ENCODE data around the gene KCNJ9.

DNA sequence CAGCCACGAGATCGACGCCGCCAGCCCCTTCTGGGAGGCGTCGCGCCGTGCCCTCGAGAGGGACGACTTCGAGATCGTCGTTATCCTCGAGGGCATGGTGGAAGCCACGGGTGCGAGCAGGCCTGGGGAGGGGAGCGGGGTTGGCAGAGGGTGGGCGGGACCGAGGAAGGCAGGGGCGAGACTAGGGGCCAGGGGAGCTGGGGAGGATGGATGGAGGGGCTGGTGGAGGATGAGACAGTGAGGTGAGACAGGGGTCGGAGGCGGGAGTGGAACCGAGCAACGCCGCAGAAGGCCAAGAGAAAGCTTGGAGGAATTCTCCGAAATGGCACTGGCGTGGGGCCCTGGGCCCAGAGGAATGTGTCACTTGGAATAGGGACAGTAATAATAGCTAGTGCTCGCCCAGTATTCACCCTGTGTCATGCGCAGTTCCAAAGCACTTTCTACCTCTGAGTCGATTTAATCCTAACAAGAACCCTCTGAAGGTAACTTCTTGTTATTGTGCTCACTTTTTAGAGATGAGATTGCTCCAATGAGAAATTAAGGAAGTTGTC lies 3.5 kb downstream of the KCNJ9 start:
- TF ChIP-seq, protein P1, sequence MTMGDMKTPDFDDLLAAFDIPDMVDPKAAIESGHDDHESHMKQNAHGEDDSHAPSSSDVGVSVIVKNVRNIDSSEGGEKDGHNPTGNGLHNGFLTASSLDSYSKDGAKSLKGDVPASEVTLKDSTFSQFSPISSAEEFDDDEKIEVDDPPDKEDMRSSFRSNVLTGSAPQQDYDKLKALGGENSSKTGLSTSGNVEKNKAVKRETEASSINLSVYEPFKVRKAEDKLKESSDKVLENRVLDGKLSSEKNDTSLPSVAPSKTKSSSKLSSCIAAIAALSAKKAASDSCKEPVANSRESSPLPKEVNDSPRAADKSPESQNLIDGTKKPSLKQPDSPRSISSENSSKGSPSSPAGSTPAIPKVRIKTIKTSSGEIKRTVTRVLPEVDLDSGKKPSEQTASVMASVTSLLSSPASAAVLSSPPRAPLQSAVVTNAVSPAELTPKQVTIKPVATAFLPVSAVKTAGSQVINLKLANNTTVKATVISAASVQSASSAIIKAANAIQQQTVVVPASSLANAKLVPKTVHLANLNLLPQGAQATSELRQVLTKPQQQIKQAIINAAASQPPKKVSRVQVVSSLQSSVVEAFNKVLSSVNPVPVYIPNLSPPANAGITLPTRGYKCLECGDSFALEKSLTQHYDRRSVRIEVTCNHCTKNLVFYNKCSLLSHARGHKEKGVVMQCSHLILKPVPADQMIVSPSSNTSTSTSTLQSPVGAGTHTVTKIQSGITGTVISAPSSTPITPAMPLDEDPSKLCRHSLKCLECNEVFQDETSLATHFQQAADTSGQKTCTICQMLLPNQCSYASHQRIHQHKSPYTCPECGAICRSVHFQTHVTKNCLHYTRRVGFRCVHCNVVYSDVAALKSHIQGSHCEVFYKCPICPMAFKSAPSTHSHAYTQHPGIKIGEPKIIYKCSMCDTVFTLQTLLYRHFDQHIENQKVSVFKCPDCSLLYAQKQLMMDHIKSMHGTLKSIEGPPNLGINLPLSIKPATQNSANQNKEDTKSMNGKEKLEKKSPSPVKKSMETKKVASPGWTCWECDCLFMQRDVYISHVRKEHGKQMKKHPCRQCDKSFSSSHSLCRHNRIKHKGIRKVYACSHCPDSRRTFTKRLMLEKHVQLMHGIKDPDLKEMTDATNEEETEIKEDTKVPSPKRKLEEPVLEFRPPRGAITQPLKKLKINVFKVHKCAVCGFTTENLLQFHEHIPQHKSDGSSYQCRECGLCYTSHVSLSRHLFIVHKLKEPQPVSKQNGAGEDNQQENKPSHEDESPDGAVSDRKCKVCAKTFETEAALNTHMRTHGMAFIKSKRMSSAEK (CRISPR knock-in tag; IDR thresholded peaks at IDR 0.05; ENCODE audit: borderline replicate concordance) = no peak
- TF ChIP-seq, protein P2, sequence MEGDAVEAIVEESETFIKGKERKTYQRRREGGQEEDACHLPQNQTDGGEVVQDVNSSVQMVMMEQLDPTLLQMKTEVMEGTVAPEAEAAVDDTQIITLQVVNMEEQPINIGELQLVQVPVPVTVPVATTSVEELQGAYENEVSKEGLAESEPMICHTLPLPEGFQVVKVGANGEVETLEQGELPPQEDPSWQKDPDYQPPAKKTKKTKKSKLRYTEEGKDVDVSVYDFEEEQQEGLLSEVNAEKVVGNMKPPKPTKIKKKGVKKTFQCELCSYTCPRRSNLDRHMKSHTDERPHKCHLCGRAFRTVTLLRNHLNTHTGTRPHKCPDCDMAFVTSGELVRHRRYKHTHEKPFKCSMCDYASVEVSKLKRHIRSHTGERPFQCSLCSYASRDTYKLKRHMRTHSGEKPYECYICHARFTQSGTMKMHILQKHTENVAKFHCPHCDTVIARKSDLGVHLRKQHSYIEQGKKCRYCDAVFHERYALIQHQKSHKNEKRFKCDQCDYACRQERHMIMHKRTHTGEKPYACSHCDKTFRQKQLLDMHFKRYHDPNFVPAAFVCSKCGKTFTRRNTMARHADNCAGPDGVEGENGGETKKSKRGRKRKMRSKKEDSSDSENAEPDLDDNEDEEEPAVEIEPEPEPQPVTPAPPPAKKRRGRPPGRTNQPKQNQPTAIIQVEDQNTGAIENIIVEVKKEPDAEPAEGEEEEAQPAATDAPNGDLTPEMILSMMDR (IDR thresholded peaks at IDR 0.05) = no peak; the same call in 1 of the 2 replicates
- TF ChIP-seq, protein P3, sequence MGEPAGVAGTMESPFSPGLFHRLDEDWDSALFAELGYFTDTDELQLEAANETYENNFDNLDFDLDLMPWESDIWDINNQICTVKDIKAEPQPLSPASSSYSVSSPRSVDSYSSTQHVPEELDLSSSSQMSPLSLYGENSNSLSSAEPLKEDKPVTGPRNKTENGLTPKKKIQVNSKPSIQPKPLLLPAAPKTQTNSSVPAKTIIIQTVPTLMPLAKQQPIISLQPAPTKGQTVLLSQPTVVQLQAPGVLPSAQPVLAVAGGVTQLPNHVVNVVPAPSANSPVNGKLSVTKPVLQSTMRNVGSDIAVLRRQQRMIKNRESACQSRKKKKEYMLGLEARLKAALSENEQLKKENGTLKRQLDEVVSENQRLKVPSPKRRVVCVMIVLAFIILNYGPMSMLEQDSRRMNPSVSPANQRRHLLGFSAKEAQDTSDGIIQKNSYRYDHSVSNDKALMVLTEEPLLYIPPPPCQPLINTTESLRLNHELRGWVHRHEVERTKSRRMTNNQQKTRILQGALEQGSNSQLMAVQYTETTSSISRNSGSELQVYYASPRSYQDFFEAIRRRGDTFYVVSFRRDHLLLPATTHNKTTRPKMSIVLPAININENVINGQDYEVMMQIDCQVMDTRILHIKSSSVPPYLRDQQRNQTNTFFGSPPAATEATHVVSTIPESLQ (CRISPR knock-in tag; IDR thresholded peaks at IDR 0.05) = no peak
- TF ChIP-seq TEAD4 (CRISPR knock-in tag; IDR thresholded peaks at IDR 0.05) (no peak), NR2C2 (CRISPR knock-in tag; IDR thresholded peaks at IDR 0.05) (no peak), ZNF138 (CRISPR knock-in tag; conservative IDR thresholded peaks at IDR 0.05) (no peak), ELF4 (CRISPR knock-in tag; IDR thresholded peaks at IDR 0.05; ENCODE audit: low read depth) (no peak), NR1H2 (CRISPR knock-in tag; IDR thresholded peaks at IDR 0.05) (no peak)
- TF ChIP-seq, protein P4, sequence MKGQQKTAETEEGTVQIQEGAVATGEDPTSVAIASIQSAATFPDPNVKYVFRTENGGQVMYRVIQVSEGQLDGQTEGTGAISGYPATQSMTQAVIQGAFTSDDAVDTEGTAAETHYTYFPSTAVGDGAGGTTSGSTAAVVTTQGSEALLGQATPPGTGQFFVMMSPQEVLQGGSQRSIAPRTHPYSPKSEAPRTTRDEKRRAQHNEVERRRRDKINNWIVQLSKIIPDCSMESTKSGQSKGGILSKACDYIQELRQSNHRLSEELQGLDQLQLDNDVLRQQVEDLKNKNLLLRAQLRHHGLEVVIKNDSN (CRISPR knock-in tag; IDR thresholded peaks at IDR 0.05) = no peak
- TF ChIP-seq, protein P5, sequence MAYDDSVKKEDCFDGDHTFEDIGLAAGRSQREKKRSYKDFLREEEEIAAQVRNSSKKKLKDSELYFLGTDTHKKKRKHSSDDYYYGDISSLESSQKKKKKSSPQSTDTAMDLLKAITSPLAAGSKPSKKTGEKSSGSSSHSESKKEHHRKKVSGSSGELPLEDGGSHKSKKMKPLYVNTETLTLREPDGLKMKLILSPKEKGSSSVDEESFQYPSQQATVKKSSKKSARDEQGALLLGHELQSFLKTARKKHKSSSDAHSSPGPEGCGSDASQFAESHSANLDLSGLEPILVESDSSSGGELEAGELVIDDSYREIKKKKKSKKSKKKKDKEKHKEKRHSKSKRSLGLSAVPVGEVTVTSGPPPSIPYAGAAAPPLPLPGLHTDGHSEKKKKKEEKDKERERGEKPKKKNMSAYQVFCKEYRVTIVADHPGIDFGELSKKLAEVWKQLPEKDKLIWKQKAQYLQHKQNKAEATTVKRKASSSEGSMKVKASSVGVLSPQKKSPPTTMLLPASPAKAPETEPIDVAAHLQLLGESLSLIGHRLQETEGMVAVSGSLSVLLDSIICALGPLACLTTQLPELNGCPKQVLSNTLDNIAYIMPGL (CRISPR knock-in tag; IDR thresholded peaks at IDR 0.05) = no peak
